ENCODE data around the gene NDUFA11. TPM values are rescaled to one million over a fixed set of nuclear protein-coding genes. Genes with fewer than 3 reads are reported as not detected.

Gene NDUFA11
- total and polyA plus RNA-seq, 2 of the 13 experiments (the other 11 are each of a cell fraction or from before 2014, with no cell fraction given), result 286 to 378 TPM

- TF ChIP-seq ZNF746 (CRISPR knock-in tag; IDR thresholded peaks at IDR 0.05) (0 out of 2 replicates have a peak, but pooled peaks have one; percentile 31), CBX5 (CRISPR knock-in tag; IDR thresholded peaks at IDR 0.05; ENCODE audit: borderline replicate concordance) (peak; percentile 81; the same call in 1 of the 2 replicates), ZSCAN22 (CRISPR knock-in tag; IDR thresholded peaks at IDR 0.05) (no peak; the same call in 1 of the 2 replicates), IRX3 (CRISPR knock-in tag; IDR thresholded peaks at IDR 0.05; ENCODE audit: borderline replicate concordance, low read depth) (no peak), SPEN (CRISPR knock-in tag; IDR thresholded peaks at IDR 0.05; ENCODE audit: low read depth) (peak; percentile 98), HOXA7 (CRISPR knock-in tag; IDR thresholded peaks at IDR 0.05) (no peak), TIGD3 (CRISPR knock-in tag; IDR thresholded peaks at IDR 0.05; ENCODE audit: borderline replicate concordance) (no peak), PCBP2 (optimal IDR thresholded peaks at IDR 0.05; ENCODE audit: low read depth, low read length, poor library complexity, severe bottlenecking) (no peak), GTF3A (CRISPR knock-in tag; conservative IDR thresholded peaks at IDR 0.05) (0 out of 2 replicates have a peak, but pooled peaks have one; percentile 55), ASH2L (IDR thresholded peaks at IDR 0.05; ENCODE audit: insufficient read length, low read depth, low read length) (peak; percentile 94), ARNT (IDR thresholded peaks at IDR 0.05) (no peak), ZFP1 (CRISPR knock-in tag; IDR thresholded peaks at IDR 0.05) (0 out of 2 replicates have a peak, but pooled peaks have one; percentile 67), PRDM15 (CRISPR knock-in tag; IDR thresholded peaks at IDR 0.05) (no peak), DNMT3B (CRISPR knock-in tag; conservative IDR thresholded peaks at IDR 0.05) (peak; percentile 63; the same call in 1 of the 2 replicates), ZNF251 (CRISPR knock-in tag; IDR thresholded peaks at IDR 0.05) (no peak)
- TF ChIP-seq, protein P1, sequence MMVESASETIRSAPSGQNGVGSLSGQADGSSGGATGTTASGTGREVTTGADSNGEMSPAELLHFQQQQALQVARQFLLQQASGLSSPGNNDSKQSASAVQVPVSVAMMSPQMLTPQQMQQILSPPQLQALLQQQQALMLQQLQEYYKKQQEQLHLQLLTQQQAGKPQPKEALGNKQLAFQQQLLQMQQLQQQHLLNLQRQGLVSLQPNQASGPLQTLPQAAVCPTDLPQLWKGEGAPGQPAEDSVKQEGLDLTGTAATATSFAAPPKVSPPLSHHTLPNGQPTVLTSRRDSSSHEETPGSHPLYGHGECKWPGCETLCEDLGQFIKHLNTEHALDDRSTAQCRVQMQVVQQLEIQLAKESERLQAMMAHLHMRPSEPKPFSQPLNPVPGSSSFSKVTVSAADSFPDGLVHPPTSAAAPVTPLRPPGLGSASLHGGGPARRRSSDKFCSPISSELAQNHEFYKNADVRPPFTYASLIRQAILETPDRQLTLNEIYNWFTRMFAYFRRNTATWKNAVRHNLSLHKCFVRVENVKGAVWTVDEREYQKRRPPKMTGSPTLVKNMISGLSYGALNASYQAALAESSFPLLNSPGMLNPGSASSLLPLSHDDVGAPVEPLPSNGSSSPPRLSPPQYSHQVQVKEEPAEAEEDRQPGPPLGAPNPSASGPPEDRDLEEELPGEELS (CRISPR knock-in tag; IDR thresholded peaks at IDR 0.05), result peak; percentile 66; the same call in 1 of the 2 replicates
- TF ChIP-seq, protein P2, sequence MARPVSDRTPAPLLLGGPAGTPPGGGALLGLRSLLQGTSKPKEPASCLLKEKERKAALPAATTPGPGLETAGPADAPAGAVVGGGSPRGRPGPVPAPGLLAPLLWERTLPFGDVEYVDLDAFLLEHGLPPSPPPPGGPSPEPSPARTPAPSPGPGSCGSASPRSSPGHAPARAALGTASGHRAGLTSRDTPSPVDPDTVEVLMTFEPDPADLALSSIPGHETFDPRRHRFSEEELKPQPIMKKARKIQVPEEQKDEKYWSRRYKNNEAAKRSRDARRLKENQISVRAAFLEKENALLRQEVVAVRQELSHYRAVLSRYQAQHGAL (CRISPR knock-in tag; IDR thresholded peaks at IDR 0.05; ENCODE audit: not compliant biosample characterization), result no peak
- TF ChIP-seq, protein P3, sequence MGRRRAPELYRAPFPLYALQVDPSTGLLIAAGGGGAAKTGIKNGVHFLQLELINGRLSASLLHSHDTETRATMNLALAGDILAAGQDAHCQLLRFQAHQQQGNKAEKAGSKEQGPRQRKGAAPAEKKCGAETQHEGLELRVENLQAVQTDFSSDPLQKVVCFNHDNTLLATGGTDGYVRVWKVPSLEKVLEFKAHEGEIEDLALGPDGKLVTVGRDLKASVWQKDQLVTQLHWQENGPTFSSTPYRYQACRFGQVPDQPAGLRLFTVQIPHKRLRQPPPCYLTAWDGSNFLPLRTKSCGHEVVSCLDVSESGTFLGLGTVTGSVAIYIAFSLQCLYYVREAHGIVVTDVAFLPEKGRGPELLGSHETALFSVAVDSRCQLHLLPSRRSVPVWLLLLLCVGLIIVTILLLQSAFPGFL (CRISPR knock-in tag; IDR thresholded peaks at IDR 0.05), result no peak
- TF ChIP-seq, protein P4, sequence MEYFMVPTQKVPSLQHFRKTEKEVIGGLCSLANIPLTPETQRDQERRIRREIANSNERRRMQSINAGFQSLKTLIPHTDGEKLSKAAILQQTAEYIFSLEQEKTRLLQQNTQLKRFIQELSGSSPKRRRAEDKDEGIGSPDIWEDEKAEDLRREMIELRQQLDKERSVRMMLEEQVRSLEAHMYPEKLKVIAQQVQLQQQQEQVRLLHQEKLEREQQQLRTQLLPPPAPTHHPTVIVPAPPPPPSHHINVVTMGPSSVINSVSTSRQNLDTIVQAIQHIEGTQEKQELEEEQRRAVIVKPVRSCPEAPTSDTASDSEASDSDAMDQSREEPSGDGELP (IDR thresholded peaks at IDR 0.05; ENCODE audit: borderline replicate concordance, low read depth), result peak; percentile 71; the same call in 1 of the 2 replicates
These were observed at the start of gene NDUFA11 (continued) for GRCh38 chr19:5903624-5904351.
